ENCODE data around the gene SMC6.

SMC6 gene

DNA sequence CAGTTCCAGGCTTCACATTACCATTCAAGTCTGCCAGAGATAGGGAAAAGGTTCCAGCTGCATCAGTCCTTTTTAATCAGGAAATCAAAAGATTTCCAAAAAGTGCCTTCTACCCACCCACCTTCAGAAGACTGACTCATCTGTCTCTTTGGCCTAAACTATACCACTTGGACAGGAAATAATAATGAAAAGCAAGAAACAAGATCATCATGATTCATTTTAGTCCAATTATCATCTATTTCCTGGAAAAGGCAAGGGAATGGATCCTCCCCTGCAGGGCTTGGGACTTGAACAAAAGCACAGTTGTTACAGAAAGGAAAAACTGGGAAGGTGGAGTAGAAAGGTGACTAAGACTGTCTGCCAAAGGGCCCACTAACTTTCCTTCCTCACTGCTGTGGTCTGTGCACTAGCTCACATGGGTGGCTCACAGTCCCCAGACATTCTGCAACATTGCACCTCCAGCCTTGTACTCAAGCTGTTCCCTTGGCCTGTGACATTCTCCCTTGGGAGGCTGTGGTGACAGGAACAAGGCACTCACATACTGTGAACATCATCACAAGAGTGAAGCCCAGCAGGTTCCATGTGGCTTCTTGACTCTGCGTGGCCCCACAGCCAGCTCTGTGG lies 137.8 kb downstream of the SMC6 start:
- DNase-seq (ENCODE audit: low spot score), result peak; percentile 50

DNA sequence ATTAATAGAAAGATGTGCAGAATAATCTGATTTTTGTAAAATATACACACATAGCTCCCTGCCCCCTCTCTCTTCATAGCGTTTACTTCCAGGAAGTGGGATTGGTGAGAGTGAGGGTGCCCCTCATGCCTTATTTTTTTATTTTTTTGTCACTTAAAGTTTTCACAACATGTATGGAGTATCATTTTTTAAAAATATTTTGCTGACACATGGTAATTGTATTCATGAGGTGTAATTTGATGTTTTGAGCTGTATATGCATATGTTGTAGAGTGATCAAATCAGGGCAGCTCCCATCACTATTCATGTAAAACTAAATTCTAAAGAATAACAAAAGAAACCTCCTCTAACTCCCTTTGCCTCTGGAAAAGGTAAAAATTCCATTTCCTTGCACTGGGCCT lies 138.5 kb downstream of the SMC6 start:
- no peak for DNase-seq (ENCODE audit: low spot score)

DNA sequence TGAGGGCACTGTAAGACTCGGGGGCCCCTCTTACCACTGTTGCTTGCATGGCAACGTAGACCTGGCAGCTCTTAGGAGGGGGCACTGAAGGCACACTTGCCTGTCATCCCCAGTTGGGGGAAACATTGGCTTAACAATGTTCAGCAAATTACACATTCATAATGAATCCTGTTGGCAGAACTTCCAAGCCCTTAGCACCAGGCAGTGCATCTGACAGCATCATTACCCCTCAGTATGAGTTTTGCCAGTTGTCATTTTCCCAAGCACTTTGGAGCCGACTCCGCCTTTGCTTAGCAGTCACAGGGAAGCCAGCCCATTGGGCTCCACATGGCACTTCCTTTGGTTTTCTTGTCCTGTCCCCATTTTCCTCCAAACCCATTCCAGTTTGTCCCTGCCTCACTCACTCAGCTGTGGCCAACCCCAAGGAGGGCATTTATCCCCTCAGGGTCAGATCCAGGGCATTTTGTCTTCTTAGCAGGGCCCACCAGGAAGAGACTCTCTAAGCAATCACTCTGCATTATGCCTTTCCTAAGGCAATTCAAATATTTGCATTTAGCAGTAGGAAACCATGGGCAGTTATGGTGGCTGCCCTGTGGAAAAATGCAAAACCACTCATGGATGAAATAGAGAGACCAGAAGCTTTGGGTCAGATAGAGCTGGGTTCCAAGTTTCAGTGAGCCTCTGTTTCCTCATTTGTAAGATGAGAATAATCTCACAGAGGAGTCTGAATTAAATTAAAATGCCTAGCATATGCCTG lies 139.3 kb downstream of the SMC6 start:
- DNase-seq (ENCODE audit: low spot score), result no peak
